GM21786 (cell line): Measurements from ENCODE around the gene BPIFA3.

Experiments used
- ATAC-seq: cut with Tn5 transposase; IDR thresholded peaks from one replicate; pipeline ENCODE4 v1.9.1; 2021; ENCODE audit not compliant: unreplicated experiment

Gene BPIFA3

GRCh38 chr20:33211817-33212424 is 5.2 kb upstream of the BPIFA3 start:
- no peak for ATAC-seq

- no peak for ATAC-seq
Observed at GRCh38 chr20:33224399-33224798, 7.2 kb downstream of the BPIFA3 start.

- ATAC-seq = no peak
Observed at GRCh38 chr20:33229843-33230242, 12.7 kb downstream of the BPIFA3 start.

DNA sequence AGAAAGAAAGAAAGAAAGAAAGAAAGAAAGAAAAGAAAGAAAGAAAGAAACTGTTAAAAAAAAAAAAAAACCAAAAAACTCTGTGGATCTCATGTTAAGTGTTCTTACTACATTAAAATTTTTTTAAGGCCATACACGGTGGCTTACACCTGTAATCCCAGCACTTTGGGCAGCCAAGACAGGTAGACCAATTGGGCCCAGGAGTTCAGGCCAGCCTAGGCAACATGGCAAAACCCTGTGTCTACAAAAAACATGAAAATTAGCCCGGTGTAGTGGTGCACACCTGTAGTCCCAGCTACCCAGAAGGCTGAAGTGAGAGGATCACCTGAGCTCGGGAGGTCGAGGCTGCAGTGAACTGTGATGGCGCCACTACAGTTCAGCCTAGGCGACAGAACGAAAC is 14.1 kb downstream of the BPIFA3 start:
- ATAC-seq = no peak

DNA sequence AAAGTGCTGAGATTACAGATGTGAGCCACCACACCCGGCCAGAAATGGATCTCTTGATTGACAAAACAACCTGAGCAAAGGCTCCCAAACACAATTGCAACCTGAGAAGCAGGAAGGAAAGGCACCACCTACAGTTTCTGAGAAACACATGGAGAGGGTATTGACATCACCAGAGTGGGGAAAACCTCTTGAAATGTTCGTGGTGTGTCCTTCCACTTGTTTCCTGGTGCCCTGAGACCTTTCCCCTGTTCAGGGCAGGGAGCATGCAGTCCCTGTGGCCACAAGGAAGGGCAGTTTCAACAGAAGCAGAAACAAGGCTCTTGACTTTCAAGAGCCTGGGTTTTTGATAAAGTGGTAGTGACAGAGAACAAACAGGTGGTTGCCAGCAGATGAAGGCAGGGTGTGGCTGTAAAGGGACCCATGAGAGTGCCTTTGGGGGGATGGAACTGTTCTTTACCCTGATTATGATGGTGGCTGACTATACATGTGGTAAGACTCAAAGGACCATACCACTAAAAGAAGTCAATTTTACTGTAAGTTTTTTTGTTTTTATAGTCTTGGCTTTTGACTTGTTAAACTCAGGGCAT is 15.4 kb downstream of the BPIFA3 start:
- ATAC-seq = no peak

DNA sequence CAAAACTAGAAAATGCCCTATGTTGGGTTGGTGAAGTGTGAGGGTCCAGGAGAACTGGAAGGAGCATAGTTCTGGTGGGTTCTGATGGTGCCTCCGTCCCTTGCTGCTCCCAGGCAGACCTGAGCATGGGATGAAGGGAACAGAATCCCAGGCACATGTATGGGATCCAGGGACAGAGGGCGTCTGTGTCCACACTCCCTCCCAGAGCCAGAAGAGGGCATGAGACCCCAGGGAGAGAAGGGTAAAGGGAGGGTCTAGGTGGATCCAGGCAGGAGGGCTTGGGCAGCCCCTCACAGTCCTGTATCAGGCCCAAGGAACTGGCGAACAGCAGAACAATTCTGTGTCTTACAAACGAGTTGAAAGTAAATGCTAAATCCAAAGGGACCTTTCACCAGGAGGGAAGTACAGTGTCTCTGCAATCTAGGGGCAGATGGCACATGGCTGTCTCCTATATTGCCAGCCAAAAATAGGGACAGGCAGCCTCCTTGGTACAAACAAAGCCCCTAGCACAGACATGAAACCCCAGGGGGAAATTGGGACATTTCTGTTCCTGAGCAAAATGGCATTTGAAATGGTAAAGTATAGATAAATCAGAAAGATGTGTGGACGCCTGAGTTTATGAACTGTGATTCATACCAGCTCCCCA is 16.1 kb downstream of the BPIFA3 start:
- no peak for ATAC-seq

DNA sequence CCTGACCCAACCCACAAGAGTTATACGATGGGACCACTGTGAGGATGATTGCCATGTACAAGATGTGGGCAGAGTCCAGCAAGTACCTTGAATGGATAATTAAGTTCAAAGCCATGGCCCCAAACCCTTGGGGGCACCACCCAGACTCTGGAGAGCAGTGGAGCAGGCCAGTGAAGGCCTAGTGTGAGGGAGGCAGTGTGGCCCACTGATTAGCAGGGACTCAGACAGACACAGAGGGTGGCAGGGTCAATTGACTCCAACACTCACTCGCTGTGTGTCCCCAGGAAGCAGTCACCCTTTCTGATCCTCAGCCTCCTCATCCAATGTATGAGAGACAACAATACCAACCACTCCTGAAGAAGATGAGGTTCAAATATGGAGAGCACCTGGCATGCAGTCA is 16.9 kb downstream of the BPIFA3 start:
- ATAC-seq = no peak

- ATAC-seq = no peak
Observed at GRCh38 chr20:33235696-33236095, 18.5 kb downstream of the BPIFA3 start, which contains the start of gene BPIFA1. Gene BPIFA1, plus strand, starts transcription at chr20:33235996. Its CDS starts 1,716 bp downstream, at chr20:33237712.

DNA sequence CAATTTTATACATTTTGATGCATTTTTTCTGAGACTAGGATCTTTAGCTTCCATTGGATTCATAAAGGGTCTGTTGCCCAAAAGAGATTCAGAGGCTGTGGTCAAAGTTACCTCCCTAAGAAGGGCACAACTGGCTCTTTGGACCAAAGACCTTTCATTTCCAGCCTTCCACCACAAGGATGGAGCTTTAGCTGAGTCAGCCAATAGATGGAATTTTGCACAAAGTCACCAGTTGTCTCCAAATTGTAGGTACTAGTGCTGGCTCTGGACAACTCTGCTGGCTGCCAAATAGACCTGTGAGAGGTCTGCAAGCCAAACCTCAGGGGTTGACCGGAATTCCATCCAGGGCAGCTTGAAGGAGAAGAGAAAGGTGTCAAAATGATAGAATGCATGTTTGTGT is 19.2 kb downstream of the BPIFA3 start:
- no peak for ATAC-seq

DNA sequence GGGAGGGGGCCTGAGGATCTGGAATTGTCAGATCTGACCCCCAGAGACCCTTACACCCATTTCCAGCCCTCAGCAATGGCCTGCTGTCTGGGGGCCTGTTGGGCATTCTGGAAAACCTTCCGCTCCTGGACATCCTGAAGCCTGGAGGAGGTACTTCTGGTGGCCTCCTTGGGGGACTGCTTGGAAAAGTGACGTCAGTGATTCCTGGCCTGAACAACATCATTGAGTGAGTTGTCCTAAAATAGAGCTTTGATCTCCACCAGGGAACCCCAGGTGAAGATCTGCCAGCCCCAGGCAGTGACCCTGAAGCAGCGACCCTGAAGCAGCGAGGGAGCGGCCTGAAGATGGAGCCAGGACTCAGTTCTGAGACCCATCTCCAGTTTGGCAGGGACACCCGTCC is 20.8 kb downstream of the BPIFA3 start:
- ATAC-seq = no peak

GRCh38 chr20:33239418-33239817 is 22.3 kb downstream of the BPIFA3 start:
- no peak for ATAC-seq

DNA sequence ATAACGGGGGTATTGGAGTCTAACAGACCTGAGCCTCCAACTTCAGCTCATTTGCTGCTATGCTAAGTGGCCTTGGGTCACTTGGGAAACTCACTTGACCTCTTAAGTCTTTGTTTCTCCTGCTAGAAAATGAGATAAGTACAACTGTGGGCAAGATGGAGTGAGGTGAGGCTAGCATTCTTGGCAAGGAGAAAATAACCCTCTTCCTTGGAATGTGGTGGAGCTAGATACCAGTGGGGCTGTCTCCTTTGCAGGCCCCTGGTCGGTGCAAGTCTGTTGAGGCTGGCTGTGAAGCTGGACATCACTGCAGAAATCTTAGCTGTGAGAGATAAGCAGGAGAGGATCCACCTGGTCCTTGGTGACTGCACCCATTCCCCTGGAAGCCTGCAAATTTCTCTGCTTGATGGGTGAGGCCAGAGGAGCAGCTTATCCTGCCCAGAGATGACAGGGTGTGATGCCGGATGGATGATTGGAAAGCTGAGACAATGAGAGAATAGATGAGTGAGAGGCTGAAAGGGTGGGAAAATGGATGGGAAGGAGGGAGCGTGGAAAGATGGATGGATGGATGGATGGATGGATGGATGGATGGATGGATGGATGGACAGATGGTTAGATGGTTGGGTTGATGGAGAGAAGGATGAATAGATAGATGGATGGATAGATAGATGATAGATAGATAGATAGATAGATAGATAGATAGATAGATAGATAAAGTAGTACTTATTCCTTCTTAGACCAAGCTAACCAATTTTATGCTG is 23.0 kb downstream of the BPIFA3 start:
- no peak for ATAC-seq

- ATAC-seq = no peak
Observed at GRCh38 chr20:33240923-33241322, 23.8 kb downstream of the BPIFA3 start.

GRCh38 chr20:33242319-33243100 is 25.4 kb downstream of the BPIFA3 start:
- ATAC-seq = no peak

- no peak for ATAC-seq
Observed at GRCh38 chr20:33246077-33246476, 28.9 kb downstream of the BPIFA3 start.

DNA sequence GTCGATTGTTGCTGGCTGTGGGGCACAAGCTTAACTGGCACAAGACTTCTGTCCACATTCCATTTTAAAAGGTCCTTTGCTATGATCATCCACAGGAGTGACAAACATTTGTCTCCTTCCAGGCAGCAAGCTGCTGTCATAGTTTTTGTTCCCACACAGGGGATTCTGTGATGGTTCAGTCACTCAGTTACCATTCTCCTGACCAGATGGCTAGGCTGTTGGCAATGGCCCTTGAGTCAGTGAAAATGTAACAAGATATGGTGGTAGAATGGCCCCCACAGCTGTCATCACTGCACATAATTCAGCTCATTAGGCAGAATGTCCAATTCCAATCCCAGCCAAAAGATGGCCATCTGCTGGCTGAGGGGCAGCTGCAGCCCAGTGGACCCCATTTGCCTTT is 32.3 kb downstream of the BPIFA3 start:
- no peak for ATAC-seq

DNA sequence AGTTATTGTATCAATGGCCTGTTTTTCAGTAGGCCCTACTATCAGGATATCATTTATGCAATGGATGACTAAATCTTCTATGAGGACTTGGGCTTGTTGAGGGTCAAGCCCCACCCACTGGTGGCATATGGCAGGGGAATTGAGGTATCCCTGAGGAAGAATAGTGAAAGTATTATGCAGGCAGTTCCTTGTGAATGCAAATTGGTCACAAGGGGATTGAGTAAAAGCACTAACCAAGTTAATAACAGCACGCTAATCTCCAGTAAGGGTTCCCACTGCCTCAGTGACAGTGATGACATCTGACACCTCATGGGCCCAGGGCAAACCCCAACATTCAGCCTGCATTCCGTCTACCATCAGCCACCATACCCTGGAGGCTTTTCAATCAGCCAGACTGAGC is 33.5 kb downstream of the BPIFA3 start:
- ATAC-seq = no peak

DNA sequence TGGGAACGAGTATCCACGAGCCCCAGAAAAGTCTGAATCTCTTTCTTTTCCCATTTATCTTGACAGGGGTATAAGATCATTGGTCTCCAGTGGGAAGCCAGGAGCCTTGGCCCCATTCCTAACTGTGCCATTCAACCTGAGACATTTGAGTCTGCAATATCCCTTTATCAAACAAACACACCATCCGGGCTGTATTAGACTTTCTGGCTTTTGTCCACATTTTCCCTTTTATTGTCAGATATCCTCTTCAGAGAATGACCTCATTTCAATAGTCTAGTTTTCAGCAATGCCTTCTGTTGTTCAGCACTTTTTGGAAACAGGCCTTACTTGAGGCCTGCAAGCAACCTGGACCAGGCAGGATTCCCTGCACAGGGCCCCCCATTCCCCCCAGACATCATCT is 34.3 kb downstream of the BPIFA3 start:
- ATAC-seq = no peak

GRCh38 chr20:33252460-33252859 is 35.3 kb downstream of the BPIFA3 start:
- ATAC-seq = no peak

DNA sequence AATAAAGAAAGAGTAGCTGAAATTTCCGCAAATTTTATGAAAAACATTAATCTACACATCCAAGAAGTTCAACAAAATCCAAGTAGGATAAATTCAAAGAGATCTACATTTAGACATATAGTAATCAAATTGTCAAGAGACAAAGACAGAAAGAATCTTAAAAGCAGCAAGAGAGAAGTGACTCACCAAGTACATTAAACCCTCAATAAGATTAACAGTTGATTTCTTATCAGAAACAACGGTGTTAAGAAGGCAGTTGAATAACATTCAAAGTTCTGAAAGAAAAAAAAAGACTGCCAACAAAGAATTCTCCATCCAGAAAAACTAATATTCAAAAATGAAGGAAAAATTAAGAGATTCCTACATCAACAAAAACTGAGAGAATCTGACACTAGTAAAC is 37.9 kb downstream of the BPIFA3 start:
- ATAC-seq = no peak

GRCh38 chr20:33257237-33257636 is 40.1 kb downstream of the BPIFA3 start:
- ATAC-seq = no peak
